Stomach (tissue), 4 donors: ENCODE measurements around the gene PGC.

ENCODE experiments used
- CTCF ChIP-seq, 7 experiments: fragments of 450-650 bp in 4 of 7; fragments of 200-600 bp in 3 of 7; sonication (generic) in 3 of 7; IDR thresholded peaks; one replicate each; pipeline ENCODE4 v1.5.1; 2016 to 2019; ENCODE audit warnings: antibody characterized with exemption in 7 of 7, control low read depth in 2 of 7, mild to moderate bottlenecking in 1 of 7
- EP300 ChIP-seq: sonication (generic); formaldehyde crosslinking; IDR thresholded peaks from one replicate; pipeline ENCODE4 v1.6.1; 2017; ENCODE audit warnings: antibody characterized with exemption
- POLR2A ChIP-seq, 4 donors: fragments of 450-650 bp; IDR thresholded peaks; one replicate each; pipeline ENCODE4 v1.6.1; 2016; ENCODE audit warnings: antibody characterized with exemption in 4 of 4, control low read depth in 2 of 4, mild to moderate bottlenecking in 1 of 4, moderate library complexity in 1 of 4

GRCh38 chr6:41711323-41712038 is 35.7 kb downstream of the PGC start:
- TF ChIP-seq CTCF (IDR thresholded peaks at IDR 0.05) (no peak), EP300 (no peak), POLR2A (IDR thresholded peaks at IDR 0.05) (no peak)
